HCT116 (cell line): ENCODE measurements around the gene ARHGAP35. TPM values are rescaled to one million over a fixed set of nuclear protein-coding genes. Genes with fewer than 3 reads are reported as not detected.
"Not testable (repeated sequence)": the region's sequence is repeated elsewhere in the genome, so short reads cannot be mapped to it uniquely, and the experiment has no call there.

Source experiments
- ATAC-seq: fragments of 200-7000 bp; cut with Tn5 transposase; 2 replicates; pipeline ENCODE4 v1.9.1; 2020; ENCODE audit warnings: mild to moderate bottlenecking, moderate library complexity
- BruUV-seq: library from RNA; stranded (reverse); fragments of 400-500 nt; replicated peaks from 2 replicates; lab custom pipeline; 2021; lab: Mats Ljungman, UMichigan
- CTCF ChIA-PET: fragments of 300-600 bp; sonication (Branson Sonifier 250); formaldehyde crosslinking; loops from one replicate; lab custom pipeline; 2021; ENCODE audit warnings: antibody characterized with exemption; lab: Charles Lee
- POLR2A ChIA-PET: fragments of 300-600, 350-600 bp; sonication (Branson Sonifier 250); formaldehyde crosslinking; loops from one replicate; lab custom pipeline; 2021; ENCODE audit warnings: antibody characterized with exemption; lab: Charles Lee
- RAD21 ChIA-PET, 2 experiments: fragments of 300-600 bp; sonication (Branson Sonifier 250); formaldehyde crosslinking; loops; one replicate each; lab custom pipeline; 2023; ENCODE audit warnings: low total read pairs in 2 of 2; ENCODE audit not compliant: uncharacterized antibody in 2 of 2, unreplicated experiment in 2 of 2, low non-redundant PET in 1 of 2; lab: Charles Lee
- DNase-seq: peaks from one replicate; pipeline ENCODE4 v3.0.0-alpha.2; 2010; ENCODE audit warnings: low read depth, low spot score
- H2AFZ ChIP-seq: fragments of 200-600 bp; shearing (Covaris generic), sonication (generic); 2 replicates; pipeline ENCODE4 v1.6.1; 2017; ENCODE audit warnings: low read depth, mixed run types, mixed read lengths, antibody characterized with exemption, low read length; ENCODE audit not compliant: poor library complexity, severe bottlenecking
- H3K27ac ChIP-seq: 2 replicates; pipeline ENCODE4 v1.5.1; 2012; ENCODE audit warnings: low read depth, low read length
- H3K27me3 ChIP-seq: fragments of 200-600 bp; sonication (generic); 2 replicates; pipeline ENCODE4 v1.6.1; 2016; ENCODE audit warnings: mixed run types, low read length, mixed read lengths; ENCODE audit not compliant: insufficient read depth
- H3K36me3 ChIP-seq, 2 experiments: fragments of 200-500 bp in 1 of 2; fragments of 200-600 bp in 1 of 2; sonication (Bioruptor generic) in 1 of 2; sonication (generic) in 1 of 2; 2 replicates each; pipeline versions ENCODE4 v1.5.1 to v1.6.1; 2014 to 2016; ENCODE audit warnings: low read length in 2 of 2, inconsistent platforms in 1 of 2, mixed read lengths in 1 of 2, mixed run types in 1 of 2; ENCODE audit not compliant: insufficient read depth in 2 of 2, control insufficient read depth in 1 of 2
- H3K4me1 ChIP-seq, 2 experiments: fragments of 200-600 bp in 1 of 2; sonication (generic) in 1 of 2; 2 replicates each; pipeline versions ENCODE4 v1.5.1 to v1.6.1; 2012 to 2017; ENCODE audit warnings: low read length in 2 of 2, inconsistent platforms in 1 of 2, mild to moderate bottlenecking in 1 of 2, mixed read lengths in 1 of 2, mixed run types in 1 of 2, moderate library complexity in 1 of 2; ENCODE audit not compliant: insufficient read depth in 2 of 2, control insufficient read depth in 1 of 2
- H3K4me2 ChIP-seq: fragments of 200-600 bp; sonication (generic); 2 replicates; pipeline ENCODE4 v1.6.1; 2017; ENCODE audit warnings: mixed run types, low read length, mixed read lengths
- H3K4me3 ChIP-seq, 2 experiments: fragments of 200-600 bp in 1 of 2; sonication (generic) in 1 of 2; replicated peaks in 1 of 2; 2 replicates each; pipeline ENCODE4 v1.5.1; 2011 to 2016; ENCODE audit warnings: low read length in 2 of 2, control low read depth in 1 of 2, low read depth in 1 of 2, mild to moderate bottlenecking in 1 of 2, mixed read lengths in 1 of 2, mixed run types in 1 of 2
- H3K79me2 ChIP-seq: fragments of 200-600 bp; sonication (generic); 2 replicates; pipeline ENCODE4 v1.6.1; 2017; ENCODE audit warnings: mild to moderate bottlenecking, mixed run types, low read length, moderate library complexity, mixed read lengths; ENCODE audit not compliant: insufficient read depth
- H3K9ac ChIP-seq: fragments of 200-600 bp; sonication (generic); 2 replicates; pipeline ENCODE4 v1.6.1; 2016; ENCODE audit warnings: low read length, mixed read lengths
- H3K9me2 ChIP-seq: fragments of 200-600 bp; sonication (generic), shearing (Covaris generic); 2 replicates; pipeline ENCODE4 v1.6.1; 2017; ENCODE audit warnings: mixed run types, mild to moderate bottlenecking, moderate library complexity; ENCODE audit not compliant: insufficient read depth
- H3K9me3 ChIP-seq, 2 experiments: fragments of 200-500 bp in 1 of 2; fragments of 200-600 bp in 1 of 2; sonication (Bioruptor generic) in 1 of 2; sonication (generic) in 1 of 2; 2 replicates each; pipeline ENCODE4 v1.6.1; 2014 to 2017; ENCODE audit warnings: low read length in 2 of 2, mixed read lengths in 2 of 2, inconsistent platforms in 1 of 2, low read depth in 1 of 2, mild to moderate bottlenecking in 1 of 2, mixed run types in 1 of 2, moderate library complexity in 1 of 2; ENCODE audit not compliant: control insufficient read depth in 1 of 2, insufficient read depth in 1 of 2
- H4K20me1 ChIP-seq: fragments of 200-600 bp; sonication (generic), shearing (Covaris generic); 2 replicates; pipeline ENCODE4 v1.6.1; 2017; ENCODE audit warnings: mixed run types, mild to moderate bottlenecking, moderate library complexity; ENCODE audit not compliant: insufficient read depth
- CBX3 ChIP-seq: IDR thresholded peaks from 2 replicates; pipeline ENCODE4 v1.6.1; 2012; ENCODE audit warnings: low read depth
- EZH2phosphoT487 ChIP-seq: fragments of 200-600 bp; IDR thresholded peaks from 2 replicates; pipeline ENCODE4 v1.6.1; 2018; ENCODE audit warnings: antibody characterized with exemption, borderline replicate concordance
- RAD21 ChIP-seq: IDR thresholded peaks from 2 replicates; pipeline ENCODE4 v1.6.1; 2012; ENCODE audit warnings: low read depth, mild to moderate bottlenecking
- intact Hi-C: fragments of 100-400 bp; cut with micrococcal nuclease; formaldehyde crosslinking; loops from 2 replicates; pipeline ENCODE4 v1.10.0; 2022
- total RNA-seq: library from RNA; stranded (reverse); gene quantifications from one replicate; pipeline ENCODE4 v1.2.1, GENCODE V29; 2021; ENCODE audit not compliant: unreplicated experiment
- TF ChIP-seq, protein P1 (sequence below), 3 experiments: fragments of 200-600 bp in 1 of 3; sonication (generic) in 1 of 3; IDR thresholded peaks in 2 of 3; conservative IDR thresholded peaks in 1 of 3; 2 replicates each; pipeline ENCODE4 v1.5.1; 2012 to 2017; ENCODE audit warnings: low read depth in 2 of 3, low read length in 2 of 3, antibody characterized with exemption in 1 of 3, borderline replicate concordance in 1 of 3, control low read depth in 1 of 3, mild to moderate bottlenecking in 1 of 3, mixed read lengths in 1 of 3, mixed run types in 1 of 3, moderate library complexity in 1 of 3; ENCODE audit not compliant: insufficient read depth in 1 of 3
- TF ChIP-seq, protein P2 (sequence below): IDR thresholded peaks from 2 replicates; pipeline ENCODE4 v1.6.1; 2012

ARHGAP35 gene
- total RNA-seq, 1 experiment from 2014 or later = 47.6 TPM

DNA sequence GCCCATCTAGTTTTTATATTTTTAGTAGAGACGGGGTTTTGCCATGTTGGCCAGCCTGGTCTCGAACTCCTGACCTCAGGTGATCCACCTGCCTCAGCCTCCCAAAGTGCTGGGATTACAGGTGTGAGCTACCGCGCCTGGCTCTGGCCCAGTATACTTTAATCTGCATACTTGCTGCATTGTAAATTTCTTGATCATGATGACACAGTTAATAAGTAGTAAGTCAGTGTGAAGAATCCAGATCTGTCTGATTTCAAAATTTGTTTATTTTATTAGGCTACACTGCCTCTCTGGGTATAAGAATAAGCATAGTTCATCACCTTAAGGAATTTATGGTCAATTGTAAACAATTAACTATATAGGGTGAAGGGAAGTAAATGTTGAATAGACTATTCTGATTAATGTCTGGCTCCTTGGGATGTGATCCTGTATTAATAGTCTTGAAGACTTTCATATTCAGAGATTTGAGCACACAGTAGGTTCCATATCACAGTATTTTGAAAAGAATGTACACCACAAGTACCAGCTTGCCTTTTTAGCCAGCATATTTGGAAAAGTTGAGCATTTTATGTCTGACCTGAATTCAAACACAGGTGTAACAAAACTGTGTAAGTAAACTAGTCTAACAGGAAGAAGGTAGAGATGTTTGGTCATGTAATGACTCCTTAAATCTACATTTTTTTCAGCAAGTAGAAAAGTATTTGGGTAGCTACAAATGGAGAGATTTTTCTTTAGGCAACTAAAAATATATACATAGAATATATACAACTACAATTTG, 7.4 kb downstream of the ARHGAP35 start:
- ChIA-PET RAD21 (interaction anchor here in 1 of 2 experiments (0.6 kb wide), 1 partner anchor 120 kb away, joined by 6 read pairs; no protein-coding TSS in a partner anchor), POLR2A (no interaction called here)
- H3K4me2 ChIP-seq = no peak overlapping the region
- H3K9ac ChIP-seq = no peak overlapping the region
- ATAC-seq = no peak
- no peaks in the 10 kb centered on the region for H3K9me3 ChIP-seq
- H2AFZ ChIP-seq = no peak overlapping the region
- H3K9me2 ChIP-seq = no peaks in the 10 kb centered on the region
- H3K4me1 ChIP-seq = peaks cover 48 to 50% of the 10 kb centered on the region in 2 experiments
- BruUV-seq = no TSS peak
- H3K36me3 ChIP-seq = no peaks in the 10 kb centered on the region
- peaks cover 5% of the 10 kb centered on the region; the same call in 1 of the 2 replicates for H4K20me1 ChIP-seq
- intact Hi-C loops = loop anchor here (10.0 kb wide), 1 partner anchor 257 kb away; no protein-coding TSS in a partner anchor
- TF ChIP-seq RAD21 (no peak), EZH2phosphoT487 (no peak), CBX3 (no peak)
- TF ChIP-seq, protein P1, sequence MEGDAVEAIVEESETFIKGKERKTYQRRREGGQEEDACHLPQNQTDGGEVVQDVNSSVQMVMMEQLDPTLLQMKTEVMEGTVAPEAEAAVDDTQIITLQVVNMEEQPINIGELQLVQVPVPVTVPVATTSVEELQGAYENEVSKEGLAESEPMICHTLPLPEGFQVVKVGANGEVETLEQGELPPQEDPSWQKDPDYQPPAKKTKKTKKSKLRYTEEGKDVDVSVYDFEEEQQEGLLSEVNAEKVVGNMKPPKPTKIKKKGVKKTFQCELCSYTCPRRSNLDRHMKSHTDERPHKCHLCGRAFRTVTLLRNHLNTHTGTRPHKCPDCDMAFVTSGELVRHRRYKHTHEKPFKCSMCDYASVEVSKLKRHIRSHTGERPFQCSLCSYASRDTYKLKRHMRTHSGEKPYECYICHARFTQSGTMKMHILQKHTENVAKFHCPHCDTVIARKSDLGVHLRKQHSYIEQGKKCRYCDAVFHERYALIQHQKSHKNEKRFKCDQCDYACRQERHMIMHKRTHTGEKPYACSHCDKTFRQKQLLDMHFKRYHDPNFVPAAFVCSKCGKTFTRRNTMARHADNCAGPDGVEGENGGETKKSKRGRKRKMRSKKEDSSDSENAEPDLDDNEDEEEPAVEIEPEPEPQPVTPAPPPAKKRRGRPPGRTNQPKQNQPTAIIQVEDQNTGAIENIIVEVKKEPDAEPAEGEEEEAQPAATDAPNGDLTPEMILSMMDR (IDR thresholded peaks at IDR 0.05 in 2 of 3, conservative IDR thresholded peaks at IDR 0.05 in 1 of 3; ENCODE audit: borderline replicate concordance in 1 of 3, insufficient read depth in 1 of 3, low read depth in 2 of 3, low read length in 2 of 3) = no peak
- TF ChIP-seq, protein P2, sequence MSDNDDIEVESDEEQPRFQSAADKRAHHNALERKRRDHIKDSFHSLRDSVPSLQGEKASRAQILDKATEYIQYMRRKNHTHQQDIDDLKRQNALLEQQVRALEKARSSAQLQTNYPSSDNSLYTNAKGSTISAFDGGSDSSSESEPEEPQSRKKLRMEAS = no peak
- TF ChIP-seq, all 23 proteins: peak for 0
- no peak overlapping the region for H3K4me3 ChIP-seq
- H3K27ac ChIP-seq = no peak overlapping the region
- no peak for DNase-seq
- H3K79me2 ChIP-seq = peaks cover 98% of the 10 kb centered on the region
- CTCF ChIA-PET = no interaction called here
- H3K27me3 ChIP-seq = no peaks in the 10 kb centered on the region

DNA sequence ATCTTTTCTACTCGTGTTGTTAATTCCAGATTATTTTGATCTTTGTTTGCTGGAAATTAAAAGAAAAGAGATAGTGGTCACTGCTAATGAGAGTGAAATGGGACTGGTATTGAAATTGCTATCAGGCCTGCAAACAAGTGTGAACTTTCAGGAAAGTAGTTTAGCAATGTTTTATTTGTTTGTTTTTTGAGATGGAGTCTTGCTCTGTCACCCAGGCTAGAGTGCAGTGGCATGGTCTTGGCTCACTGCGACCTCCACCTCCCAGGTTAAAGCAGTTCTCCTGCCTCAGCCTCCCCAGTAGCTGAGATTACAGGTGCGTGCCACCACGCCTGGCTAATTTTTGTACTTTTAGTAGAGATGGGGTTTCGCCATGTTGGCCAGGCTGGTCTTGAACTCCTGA, 10.4 kb downstream of the ARHGAP35 start:
- Histone ChIP-seq H3K79me2 (peaks cover 97% of the 10 kb centered on the region), H3K4me1 (peaks cover 46 to 49% of the 10 kb centered on the region in 2 experiments)
- intact Hi-C loops, H3K27me3 ChIP-seq, RAD21 ChIA-PET, H3K4me3 ChIP-seq, H3K4me2 ChIP-seq, H3K9me3 ChIP-seq, H4K20me1 ChIP-seq, CTCF ChIA-PET, H3K27ac ChIP-seq, H3K9me2 ChIP-seq, DNase-seq, BruUV-seq, POLR2A ChIA-PET, H2AFZ ChIP-seq, H3K36me3 ChIP-seq, H3K9ac ChIP-seq, ATAC-seq: not testable (repeated sequence)
